ENCODE measurements around the gene USP21.

DNA sequence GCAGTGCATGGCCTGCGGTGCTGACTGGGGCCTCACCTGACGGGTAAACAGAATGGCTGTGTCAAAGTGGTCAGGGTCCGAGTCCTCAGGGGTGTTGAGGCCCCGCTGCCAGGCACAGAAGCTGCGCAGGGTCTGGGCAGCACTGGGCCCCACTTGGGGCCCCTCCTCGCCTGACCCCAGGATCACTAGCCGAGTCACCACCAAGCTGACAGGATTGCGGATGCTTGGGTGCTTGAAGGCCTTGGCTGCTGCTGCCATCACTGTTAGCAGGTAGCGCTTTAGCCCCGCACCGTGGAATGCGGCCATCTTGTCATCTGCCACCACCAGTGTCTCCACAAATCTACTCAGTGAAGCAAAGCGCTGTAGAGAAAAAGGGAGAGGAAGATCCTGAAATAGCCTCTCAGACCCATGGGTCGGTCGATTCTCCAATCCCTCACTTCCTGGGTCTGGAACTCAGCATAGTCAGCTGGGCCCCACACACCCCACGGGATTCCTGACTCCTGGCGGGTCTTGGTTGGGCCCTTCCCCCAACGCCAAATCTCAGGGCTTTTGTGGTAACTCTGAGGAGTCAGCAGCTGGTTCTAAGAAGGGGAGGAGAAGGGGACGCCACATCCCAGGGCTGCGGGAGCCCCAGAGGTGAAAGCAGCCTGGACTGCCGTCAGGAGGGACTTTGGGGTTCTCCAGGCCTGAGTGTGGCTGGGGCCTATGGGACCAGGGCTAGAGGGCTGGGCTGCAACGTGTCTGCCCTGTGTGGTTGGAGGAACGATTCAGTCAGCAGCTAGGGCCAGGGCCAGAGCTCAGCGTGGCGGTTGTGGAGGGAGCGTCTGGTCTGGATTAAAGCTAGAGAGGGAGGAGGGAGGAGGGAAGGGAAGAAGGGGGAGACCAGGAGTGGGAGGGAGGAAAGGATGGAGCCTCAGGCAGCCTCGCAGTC is 37.5 kb downstream of the USP21 start:
- TF ChIP-seq, protein P1, sequence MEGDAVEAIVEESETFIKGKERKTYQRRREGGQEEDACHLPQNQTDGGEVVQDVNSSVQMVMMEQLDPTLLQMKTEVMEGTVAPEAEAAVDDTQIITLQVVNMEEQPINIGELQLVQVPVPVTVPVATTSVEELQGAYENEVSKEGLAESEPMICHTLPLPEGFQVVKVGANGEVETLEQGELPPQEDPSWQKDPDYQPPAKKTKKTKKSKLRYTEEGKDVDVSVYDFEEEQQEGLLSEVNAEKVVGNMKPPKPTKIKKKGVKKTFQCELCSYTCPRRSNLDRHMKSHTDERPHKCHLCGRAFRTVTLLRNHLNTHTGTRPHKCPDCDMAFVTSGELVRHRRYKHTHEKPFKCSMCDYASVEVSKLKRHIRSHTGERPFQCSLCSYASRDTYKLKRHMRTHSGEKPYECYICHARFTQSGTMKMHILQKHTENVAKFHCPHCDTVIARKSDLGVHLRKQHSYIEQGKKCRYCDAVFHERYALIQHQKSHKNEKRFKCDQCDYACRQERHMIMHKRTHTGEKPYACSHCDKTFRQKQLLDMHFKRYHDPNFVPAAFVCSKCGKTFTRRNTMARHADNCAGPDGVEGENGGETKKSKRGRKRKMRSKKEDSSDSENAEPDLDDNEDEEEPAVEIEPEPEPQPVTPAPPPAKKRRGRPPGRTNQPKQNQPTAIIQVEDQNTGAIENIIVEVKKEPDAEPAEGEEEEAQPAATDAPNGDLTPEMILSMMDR (optimal IDR thresholded peaks at IDR 0.05 in 1 of 3, IDR thresholded peaks at IDR 0.05 in 1 of 3, conservative IDR thresholded peaks at IDR 0.05 in 1 of 3; ENCODE audit: extremely low read depth in 1 of 3, insufficient read depth in 2 of 3, low read length in 3 of 3) = no peak
- TF ChIP-seq EZH2 (IDR thresholded peaks at IDR 0.05; ENCODE audit: low read length) = no peak
